GM18520 (cell line): Measurements from ENCODE around the gene SIK3.
A peak's percentile ranks its signal among the peaks of the same experiment; 100 is the strongest.
"Not testable (repeated sequence)": the region's sequence is repeated elsewhere in the genome, so short reads cannot be mapped to it uniquely, and the experiment has no call there.

Experiments used
- ATAC-seq: cut with Tn5 transposase; IDR thresholded peaks from one replicate; pipeline ENCODE4 v1.9.1; 2021; ENCODE audit not compliant: unreplicated experiment

SIK3 gene

DNA sequence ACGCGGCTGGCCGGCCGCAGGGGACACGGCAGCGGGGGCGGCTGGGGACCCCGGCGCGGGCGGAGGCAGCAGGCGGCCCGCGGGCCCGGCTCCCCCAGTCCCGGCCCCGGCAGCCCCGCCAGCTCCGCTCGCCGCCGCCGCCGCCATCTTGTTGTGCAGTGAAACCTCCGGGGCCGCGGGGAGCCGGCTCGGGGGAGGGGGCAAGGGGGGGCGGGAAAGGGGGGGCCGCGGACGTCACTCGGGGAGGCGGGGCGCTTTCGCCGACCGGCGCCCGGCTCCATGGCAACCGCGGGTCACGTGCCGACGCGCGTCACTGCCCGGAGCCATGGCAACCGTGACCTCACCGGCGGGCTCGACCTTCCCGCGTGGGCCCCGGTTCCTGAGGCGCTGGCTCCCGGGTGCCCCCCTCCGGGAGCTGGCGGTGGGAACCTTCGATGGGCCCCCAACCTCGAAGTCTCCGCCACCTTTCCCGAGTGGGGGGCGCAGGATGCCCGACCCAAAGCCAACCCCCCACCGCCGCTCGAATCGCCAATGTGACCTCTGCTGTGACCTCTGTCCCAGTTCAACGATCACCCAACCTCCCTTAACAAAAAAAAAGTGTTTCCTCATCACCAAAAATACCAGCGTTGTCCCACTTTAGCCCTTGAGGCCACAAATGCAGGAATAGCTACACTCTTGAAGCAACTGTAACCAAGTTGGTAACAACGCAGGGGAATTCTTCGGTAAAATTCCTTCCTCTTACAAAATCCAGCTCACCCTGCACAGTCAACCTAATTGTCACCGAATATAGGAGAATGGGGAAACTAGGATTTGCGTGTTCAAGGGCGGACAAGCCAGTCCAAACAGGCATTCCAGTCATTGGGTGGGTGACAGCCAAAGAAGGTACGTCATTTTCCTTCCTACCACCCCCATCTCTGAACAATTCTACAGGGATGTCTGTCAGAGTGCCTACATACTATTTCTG lies at the start of gene SIK3:
TSS of gene SIK3 (minus strand) at position 160 of the 964 bp plus-strand sequence. CDS start at position 147, 13 bp downstream.
- peak; percentile 60 for ATAC-seq

DNA sequence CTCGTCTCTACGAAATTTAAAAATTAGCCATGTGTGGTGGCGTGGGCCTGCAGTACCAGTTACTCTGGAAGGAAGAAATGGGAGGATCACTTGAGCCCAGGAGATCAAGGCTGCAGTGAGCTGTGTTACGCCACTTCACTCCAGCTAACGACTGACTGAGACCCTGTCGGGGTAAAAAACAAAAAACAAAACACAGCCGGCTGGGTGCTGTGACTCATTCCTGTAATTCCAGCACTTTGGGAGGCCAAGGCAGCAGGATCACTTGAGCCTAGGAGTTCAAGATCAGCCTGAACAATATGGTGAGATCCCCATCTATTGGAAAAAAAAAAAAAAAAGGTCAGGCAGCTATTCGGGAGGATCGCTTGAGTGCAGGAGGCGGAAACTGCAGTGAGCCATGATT lies 48.3 kb upstream of the SIK3 start:
- no peak for ATAC-seq

DNA sequence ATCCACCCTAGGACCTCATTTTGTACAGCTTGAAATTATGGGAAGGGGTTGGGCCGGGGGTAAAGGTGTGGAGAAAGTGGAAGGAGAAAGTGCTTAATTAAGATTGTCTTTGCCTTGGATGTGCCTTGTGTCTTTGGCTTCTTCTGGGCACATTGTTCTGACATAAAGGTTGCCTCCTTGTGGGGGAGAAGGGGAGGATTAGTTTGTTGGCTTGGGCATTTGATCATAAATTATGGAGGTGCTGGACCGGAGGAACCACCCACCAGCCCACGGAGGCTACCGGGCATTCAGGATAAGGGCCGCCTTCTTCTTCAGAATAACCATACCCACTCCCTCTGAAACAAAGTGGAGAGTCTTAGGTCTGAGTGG lies 47.1 kb upstream of the SIK3 start:
- no peak for ATAC-seq

DNA sequence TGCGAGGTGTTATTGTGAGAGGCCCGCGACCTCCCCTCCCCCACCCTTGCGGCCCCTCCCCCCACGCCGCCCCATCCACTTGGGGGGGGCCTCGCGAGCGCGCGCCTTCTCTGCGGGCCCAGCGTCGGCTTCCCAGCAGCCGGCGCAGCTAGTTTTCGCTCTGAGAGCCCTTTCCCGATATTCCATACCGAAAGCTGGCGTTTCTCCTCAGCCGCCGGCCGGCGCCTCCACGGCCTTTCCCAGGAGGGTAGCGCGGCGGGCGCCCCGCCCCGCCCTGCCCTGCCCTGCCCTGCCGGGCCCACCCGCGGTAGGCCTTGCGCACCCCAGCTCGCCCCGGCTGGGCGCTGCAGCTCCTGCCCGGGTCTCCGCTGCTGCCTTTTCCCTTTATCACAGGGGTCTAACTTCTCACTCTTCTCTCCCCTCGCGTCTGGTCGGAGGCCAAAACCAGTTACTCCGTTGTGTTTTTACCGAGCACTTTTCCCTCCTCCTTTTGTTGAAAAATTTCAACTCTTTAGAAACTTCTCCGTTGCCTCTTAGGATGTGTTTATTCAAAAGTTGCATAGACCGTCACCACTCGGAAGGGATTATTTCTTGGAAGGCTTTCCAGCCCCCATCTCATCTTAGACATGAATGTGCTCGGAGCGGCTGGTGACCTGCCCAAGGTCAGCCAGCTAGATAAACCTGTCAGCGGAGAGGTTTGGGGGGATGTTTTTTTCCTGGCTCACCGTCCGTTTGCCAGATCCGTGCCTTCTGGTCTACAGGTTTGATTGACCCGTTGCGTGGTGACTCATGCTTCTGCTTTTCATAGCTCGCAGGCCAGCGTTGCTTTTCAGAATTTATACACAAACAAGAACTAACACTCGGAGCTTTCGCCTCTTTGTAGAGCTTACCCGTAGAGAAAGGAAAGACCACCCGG lies 46.5 kb upstream of the SIK3 start:
- peak; percentile 29 for ATAC-seq

DNA sequence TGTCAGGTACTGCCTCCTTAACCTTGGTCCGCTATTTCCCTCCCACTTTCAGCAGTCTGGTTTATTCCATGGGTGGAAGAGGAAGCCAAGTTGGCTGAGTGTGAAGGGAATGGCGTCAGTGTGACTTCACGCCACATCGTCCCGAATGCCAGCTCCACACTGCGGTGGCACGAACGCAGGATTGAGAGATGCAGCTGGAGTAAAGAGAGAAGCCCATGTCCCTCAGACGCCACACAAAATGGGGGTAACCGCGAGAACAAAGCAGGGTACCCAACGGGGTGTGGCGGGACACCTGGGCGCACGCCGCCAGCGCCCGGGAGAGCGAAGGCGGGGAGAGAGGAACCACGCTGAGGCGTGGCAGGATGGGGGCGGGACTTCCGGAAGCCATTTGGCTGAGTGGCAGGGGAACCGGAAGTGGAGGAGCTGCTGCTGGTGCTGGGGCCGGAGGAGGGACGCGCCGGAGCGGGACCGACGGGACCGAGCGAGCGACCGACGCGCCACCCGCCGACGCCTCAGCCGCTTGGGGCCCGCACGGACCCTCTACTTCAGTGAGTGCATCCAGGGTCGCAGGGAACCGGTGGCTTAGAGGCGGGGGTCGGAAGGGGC lies 45.7 kb upstream of the SIK3 start, which contains the start of gene PAFAH1B2:
TSS of gene PAFAH1B2 (plus strand) at position 417 of the 606 bp plus-strand sequence. CDS start 8,161 bp downstream, outside the sequence.
- peak; percentile 94 for ATAC-seq

DNA sequence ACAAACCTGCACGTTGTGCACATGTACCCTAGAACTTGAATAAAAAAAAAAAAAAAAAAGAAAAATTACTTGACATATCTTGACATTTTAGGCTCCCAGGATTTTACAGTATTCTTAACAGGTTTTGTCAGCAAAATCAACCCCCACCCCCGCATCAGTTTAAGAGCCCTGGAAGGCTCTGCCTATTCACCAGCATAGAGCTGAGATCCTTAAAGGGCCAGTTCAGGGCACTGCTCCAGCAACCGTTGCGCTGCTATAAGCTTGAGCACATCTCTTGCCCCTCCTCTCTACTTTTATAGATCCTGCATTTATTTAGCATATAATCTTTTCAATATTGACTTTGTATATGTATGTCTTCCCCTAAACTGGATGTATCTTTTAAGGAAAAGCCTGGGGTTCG lies 45.2 kb upstream of the SIK3 start:
- no peak for ATAC-seq

DNA sequence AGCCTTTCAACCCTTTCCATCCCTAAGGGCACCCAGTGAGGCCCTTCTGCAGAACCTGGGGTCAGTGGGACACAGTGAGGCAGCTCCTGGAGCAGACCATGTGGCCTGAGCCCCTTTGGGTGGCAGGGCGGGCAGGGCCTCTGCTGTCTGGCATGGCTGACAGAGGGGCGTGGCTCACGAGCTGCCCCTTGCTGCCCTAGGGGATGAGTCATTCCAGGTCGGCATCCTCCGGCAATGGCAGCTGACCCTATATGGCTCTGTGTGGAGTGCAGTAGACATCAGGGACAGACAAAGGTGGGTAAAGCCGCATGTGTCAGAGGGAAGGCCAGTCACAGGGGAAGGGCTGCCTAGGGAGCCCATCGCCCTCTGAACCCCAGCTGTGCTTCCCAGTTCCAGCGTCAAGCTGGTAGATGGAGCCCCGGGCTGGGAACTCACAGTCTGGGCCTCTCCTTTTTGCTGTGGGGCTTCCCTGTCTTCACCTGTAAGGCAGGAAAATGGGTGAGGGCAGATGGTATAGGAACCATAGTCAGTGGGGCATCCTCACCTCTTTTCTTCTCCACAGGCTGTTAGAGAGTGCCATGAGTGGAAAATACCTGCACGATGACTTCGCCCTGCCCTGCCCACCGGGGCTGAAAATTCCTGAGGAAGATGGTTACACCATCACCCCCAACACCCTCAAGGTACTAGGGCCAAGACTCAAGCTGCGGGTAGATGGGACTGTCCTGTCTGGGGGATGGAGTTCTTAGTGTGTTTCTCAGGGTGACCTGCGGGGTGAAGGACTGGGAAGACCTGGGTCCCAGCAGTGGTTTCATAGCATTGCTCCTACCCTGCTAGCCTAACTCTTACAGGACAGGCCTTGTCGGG lies 39.2 kb upstream of the SIK3 start:
- not testable (repeated sequence) for ATAC-seq

DNA sequence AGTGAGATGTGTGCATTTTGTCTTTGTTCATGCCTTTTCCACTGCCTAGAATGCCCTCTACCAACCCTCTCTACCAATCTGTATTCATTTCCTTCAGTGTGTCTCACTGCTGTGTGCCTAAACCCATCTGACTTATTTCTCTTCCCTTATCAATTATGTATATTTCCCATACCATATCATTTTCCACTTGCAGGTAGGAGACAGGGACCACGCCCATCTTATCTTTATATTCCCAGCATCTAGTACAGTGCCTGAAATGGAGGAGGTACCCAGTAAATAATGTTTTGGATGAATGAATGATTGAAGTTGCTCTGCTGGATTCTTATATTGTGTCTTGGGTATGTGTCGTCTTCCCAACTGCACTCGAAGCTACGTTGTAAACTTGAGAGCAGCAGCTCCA lies 36.8 kb upstream of the SIK3 start:
- not testable (repeated sequence) for ATAC-seq

DNA sequence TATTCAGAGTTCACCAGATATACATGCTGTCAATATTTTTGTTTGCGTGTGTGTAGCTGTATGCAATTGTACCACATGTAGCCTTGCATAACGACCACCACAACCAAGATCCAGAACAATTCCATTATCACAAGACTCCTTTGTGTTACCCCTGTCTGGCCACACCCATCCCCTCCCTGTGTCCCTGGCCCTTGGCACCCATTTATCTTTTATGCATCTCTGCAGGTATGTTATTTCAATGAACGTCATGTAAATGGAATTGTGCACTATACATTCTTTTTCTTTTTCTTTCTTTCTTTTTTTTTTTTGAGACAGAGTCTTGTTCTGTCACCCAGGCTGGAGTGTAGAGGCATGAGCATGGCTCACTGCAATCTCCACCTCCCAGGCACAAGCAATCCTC lies 36.2 kb upstream of the SIK3 start:
- ATAC-seq = no peak

DNA sequence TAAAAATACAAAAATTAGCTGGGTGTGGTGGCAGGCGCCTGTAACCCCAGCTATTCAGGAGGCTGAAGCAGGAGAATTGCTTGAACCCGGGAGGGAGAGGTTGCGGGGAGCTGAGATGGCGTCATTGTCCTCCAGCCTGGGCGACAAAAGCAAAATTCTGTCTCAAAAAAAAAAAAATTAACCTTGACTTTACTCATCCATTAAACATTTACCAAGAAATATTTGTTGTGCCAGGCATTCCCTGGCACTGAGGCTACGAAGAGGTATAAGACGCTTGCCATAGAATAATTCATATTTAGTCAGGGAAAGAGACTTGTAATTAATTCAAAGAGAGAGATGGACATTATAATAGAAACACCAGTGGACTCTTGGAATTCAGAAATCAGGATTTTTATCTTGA lies 32.7 kb upstream of the SIK3 start:
- ATAC-seq = no peak

DNA sequence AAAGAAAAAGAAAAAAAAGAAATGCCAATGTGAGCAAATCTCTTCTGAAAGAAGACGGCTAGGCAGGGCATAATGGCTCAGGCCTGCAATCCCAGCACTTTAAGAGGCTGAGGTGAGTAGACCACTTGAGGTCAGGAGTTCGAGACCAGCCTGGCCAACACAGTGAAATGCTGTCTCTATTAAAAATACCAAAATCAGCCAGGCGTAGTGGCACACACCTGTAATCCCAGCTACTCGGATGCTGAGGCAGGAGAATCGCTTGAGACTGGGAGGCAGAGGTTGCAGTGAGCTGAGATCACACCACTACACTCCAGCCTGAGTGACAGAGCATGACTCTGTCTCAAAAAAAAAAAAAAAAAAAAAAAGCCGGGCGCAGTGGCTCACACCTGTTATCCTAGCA lies 32.2 kb upstream of the SIK3 start:
- ATAC-seq = not testable (repeated sequence)

DNA sequence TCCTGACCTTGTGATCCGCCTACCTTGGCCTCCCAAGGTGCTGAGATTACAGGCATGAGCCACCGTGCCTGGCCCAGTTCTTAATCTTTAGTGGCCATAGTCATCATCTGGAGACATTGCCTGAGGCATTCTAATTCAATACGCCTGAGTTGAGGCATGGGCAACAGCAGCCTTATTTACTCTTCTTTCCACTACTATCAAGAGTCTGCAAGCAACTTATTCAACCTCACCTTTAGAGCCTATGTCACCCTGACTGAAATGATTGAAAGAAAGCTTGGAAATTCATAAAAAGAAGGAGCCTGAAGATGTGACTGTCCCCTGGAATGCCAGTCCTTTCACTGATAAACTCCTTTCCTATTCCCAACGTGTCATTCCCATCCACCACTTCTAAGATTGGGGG lies 30.1 kb upstream of the SIK3 start:
- ATAC-seq = no peak

DNA sequence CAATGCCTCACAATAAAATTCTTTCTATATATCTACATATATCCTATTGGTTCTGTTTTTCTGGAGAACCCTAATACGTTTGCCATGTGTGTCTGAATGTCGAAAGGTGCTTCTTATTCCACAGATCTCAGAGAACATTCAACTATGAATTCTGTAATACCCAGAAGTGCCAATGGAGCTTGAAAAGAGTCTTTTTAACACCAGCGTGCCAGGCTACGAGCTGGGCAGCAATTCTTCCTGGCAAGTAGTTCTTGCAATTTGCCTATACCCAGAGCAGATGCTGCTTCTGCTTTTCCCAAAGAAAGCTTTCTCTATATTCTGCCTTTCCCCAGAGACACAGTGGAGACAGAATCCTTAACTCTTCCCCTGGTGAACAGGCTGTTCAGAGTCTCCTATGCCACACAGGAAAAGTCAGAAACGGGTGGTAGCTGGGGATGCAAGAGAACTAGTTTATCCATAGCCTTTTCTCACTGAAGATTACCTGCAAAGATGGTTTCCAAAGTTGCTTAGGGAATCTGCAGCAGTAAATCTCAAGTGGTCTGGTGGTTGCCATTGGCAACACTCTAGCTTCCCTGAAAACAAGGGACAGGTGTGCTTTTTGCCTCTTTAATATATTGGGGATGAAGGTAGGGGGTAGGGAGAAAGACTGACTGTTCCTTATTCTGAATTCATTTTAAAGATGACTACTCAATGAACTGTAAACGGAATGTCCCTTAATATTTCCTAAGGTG lies 29.1 kb upstream of the SIK3 start:
- no peak for ATAC-seq

DNA sequence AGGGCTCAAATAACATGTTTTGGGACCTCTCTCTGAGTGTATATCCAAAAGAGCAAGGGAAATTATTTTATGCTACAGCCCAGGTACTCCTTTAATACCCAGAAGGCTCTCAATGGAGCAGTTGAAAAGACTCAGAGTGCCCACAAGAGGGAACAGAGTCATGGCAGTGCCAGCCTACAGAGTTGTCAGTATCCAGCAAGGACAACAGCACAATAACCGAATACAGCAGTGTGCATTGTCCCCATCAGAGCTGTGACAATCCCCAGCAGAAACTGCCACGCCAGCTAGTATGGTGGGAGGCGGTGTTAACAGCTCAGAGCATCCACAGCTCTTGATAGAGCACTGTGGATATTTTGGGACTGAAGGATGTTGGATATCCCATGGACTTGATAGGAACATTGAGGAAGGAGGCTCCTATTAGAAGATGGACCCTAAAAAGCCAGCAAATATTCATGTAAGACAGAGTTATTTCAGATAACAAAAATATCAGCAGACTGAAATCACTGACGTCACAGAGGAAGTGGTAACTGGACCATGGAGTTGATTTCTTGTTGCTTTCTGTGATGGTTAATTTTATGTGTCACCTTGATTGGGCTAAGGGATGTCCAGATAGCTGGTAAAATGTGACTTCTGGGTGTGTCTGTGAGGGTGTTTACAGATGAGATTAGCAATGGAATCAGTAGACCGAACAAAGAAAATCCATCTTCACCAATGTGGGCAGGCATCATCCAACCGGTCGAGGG lies 28.2 kb upstream of the SIK3 start:
- no peak for ATAC-seq

DNA sequence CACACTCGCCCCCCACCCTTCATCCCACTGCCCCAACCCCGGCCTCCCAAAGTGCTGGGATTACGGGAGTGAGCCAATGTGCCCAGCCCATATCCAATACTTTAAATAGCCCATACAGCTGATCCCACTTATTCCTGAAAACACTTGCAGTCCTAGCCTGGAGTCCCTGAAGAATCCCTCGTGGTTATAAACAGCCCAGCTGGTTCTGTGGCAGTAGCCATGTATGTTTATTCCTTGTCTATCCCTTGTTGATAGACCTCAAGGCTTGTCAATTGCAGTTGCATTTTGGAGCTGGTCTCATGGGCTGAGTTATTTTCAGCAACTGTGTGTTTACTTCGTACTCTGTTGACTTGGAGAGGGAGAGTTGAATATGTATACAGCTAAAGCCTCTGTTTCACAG lies 24.3 kb upstream of the SIK3 start:
- ATAC-seq = no peak

DNA sequence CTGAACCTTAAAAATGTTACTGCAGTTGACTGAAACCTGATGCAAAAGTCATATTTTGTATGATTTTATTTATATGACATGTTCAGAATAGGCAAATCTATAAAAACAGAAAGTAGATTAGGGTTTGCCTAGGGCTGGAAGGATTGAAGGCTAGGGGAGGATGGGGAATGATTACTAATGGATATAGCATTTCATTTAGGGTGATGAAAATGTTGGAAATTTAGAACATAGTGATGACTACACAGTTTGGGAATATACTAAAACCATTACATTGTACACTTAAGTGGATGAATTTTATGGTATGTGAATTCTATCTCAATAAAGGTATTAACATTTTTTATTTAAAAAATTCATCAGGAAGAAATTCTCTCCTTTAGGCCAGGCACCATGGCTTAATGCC lies 22.9 kb upstream of the SIK3 start:
- no peak for ATAC-seq

DNA sequence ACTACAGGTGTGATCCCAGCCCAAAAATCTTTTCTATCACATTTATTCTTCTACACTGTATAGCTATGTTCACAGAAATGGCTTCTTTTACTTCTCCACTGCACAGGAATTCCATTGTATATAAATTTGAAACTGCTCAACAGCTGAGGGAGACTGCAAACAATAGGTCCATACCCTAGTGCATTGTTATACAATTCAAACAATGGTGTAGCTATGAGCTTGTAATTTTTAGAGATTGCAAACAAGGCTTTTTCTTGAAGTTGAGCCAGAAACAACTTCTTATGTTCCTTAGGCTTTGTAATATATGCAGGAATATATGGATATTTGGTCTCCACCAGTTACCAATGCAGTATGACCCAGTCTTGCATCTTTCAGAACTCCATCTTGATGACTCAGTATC lies 19.5 kb upstream of the SIK3 start:
- ATAC-seq = no peak

DNA sequence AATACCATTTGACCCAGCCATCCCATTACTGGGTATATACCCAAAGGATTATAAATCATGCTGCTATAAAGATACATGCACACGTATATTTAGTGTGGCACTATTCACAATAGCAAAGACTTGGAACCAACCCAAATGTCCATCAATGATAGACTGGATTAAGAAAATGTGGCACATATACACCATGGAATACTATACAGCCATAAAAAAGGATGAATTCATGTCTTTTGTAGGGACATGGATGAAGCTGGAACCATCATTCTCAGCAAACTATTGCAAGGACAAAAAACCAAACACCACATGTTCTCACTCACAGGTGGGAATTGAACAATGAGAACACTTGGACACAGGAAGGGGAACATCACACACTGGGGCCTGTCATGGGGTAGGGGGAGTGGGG lies 14.7 kb upstream of the SIK3 start:
- ATAC-seq = not testable (repeated sequence)

DNA sequence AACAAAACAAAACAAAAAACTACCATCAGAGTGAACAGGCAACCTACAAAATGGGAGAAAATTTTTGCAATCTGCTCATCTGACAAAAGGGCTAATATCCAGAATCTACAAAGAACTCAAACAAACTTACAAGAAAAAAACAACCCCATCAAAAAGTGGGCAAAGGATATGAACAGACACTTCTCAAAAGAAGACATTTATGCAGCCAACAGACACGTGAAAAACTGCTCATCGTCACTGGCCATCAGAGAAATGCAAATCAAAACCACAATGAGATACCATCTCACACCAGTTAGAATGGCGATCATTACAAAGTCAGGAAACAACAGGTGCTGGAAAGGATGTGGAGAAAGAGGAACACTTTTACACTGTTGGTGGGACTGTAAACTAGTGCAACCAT lies 14.3 kb upstream of the SIK3 start:
- not testable (repeated sequence) for ATAC-seq
